CD14-positive monocyte (primary cell): ENCODE measurements around the gene SHC2. TPM values are rescaled to one million over a fixed set of nuclear protein-coding genes. Genes with fewer than 3 reads are reported as not detected.

ENCODE experiments used
- DNase-seq, 3 donors: peaks; one replicate each; pipeline ENCODE4 v3.0.0-alpha.2; 2011 to 2022
- H2AFZ ChIP-seq: 2 replicates; pipeline ENCODE4 v1.6.0; 2012; ENCODE audit warnings: mild to moderate bottlenecking, low read depth, low read length, inconsistent platforms; ENCODE audit not compliant: insufficient read depth, poor library complexity, severe bottlenecking
- H3K27ac ChIP-seq, 2 donors: 1 replicate in 1 of 2; 2 replicates in 1 of 2; pipeline ENCODE4 v1.5.1; 2012 to 2013; ENCODE audit warnings: low read length in 2 of 2, control low read depth in 1 of 2, inconsistent platforms in 1 of 2, low read depth in 1 of 2, mild to moderate bottlenecking in 1 of 2
- H3K27me3 ChIP-seq, 2 donors: one replicate each; pipeline versions ENCODE4 v1.6.0 to v1.6.1; 2011 to 2013; ENCODE audit warnings: low read length in 2 of 2; ENCODE audit not compliant: control insufficient read depth in 2 of 2, insufficient read depth in 2 of 2
- H3K36me3 ChIP-seq, 2 donors: replicated peaks in 1 of 2; 1 replicate in 1 of 2; 2 replicates in 1 of 2; pipeline versions ENCODE4 v1.5.1 to v1.6.1; 2012 to 2013; ENCODE audit warnings: low read length in 2 of 2, control low read depth in 1 of 2, inconsistent platforms in 1 of 2, mild to moderate bottlenecking in 1 of 2; ENCODE audit not compliant: insufficient read depth in 2 of 2, control insufficient read depth in 1 of 2
- H3K4me1 ChIP-seq, 2 donors: 1 replicate in 1 of 2; 2 replicates in 1 of 2; pipeline versions ENCODE4 v1.5.1 to v1.6.1; 2012 to 2013; ENCODE audit warnings: low read length in 2 of 2, control low read depth in 1 of 2, inconsistent platforms in 1 of 2, mild to moderate bottlenecking in 1 of 2, moderate library complexity in 1 of 2; ENCODE audit not compliant: insufficient read depth in 2 of 2, control insufficient read depth in 1 of 2
- H3K4me2 ChIP-seq: replicated peaks from 2 replicates; pipeline ENCODE3; 2012; ENCODE audit warnings: low read length, moderate library complexity, mild to moderate bottlenecking; ENCODE audit not compliant: poor library complexity, severe bottlenecking; ENCODE audit errors: extremely low read depth
- H3K4me3 ChIP-seq, 3 experiments: fragments of 200-600 bp in 1 of 3; sonication (generic) in 1 of 3; replicated peaks in 1 of 3; 1 replicate in 2 of 3; 2 replicates in 1 of 3; pipeline ENCODE4 v1.5.1; 2011 to 2013; ENCODE audit warnings: low read length in 3 of 3, mild to moderate bottlenecking in 3 of 3, control low read depth in 2 of 3, low read depth in 2 of 3, inconsistent platforms in 1 of 3, moderate library complexity in 1 of 3
- H3K79me2 ChIP-seq: 2 replicates; pipeline ENCODE4 v1.6.0; 2012; ENCODE audit warnings: mild to moderate bottlenecking, control low read depth, inconsistent platforms, low read length, moderate library complexity; ENCODE audit not compliant: insufficient read depth
- H3K9ac ChIP-seq: 2 replicates; pipeline ENCODE4 v1.6.0; 2017; ENCODE audit warnings: low read length, mild to moderate bottlenecking; ENCODE audit not compliant: insufficient read depth, poor library complexity, severe bottlenecking
- H3K9me3 ChIP-seq, 2 donors: replicated peaks in 1 of 2; 1 replicate in 1 of 2; 2 replicates in 1 of 2; pipeline versions ENCODE4 v1.5.1 to v1.6.1; 2012 to 2013; ENCODE audit warnings: low read length in 2 of 2, control low read depth in 1 of 2; ENCODE audit not compliant: control insufficient read depth in 1 of 2, insufficient read depth in 1 of 2
- H4K20me1 ChIP-seq: 2 replicates; pipeline ENCODE4 v1.6.0; 2012; ENCODE audit warnings: mild to moderate bottlenecking, low read length, control low read depth, moderate library complexity; ENCODE audit not compliant: insufficient read depth
- H3K27ac Mint-ChIP-seq, 7 donors: one replicate each; pipeline ENCODE4 v1.8.0; 2020; ENCODE audit warnings: mild to moderate bottlenecking in 7 of 7, mixed read lengths in 7 of 7, moderate library complexity in 6 of 7, inconsistent platforms in 2 of 7
- H3K27me3 Mint-ChIP-seq, 3 donors: one replicate each; pipeline ENCODE4 v1.8.0; 2021 to 2022; ENCODE audit warnings: low read depth in 3 of 3, mild to moderate bottlenecking in 3 of 3, mixed read lengths in 3 of 3, moderate library complexity in 3 of 3, inconsistent platforms in 1 of 3
- H3K36me3 Mint-ChIP-seq, 2 donors: one replicate each; pipeline ENCODE4 v1.8.0; 2020; ENCODE audit warnings: mixed read lengths in 2 of 2, inconsistent platforms in 1 of 2, mild to moderate bottlenecking in 1 of 2
- H3K4me1 Mint-ChIP-seq: one replicate; pipeline ENCODE4 v1.8.0; 2020; ENCODE audit warnings: mild to moderate bottlenecking, mixed read lengths
- H3K4me3 Mint-ChIP-seq, 2 donors: one replicate each; pipeline ENCODE4 v1.8.0; 2020; ENCODE audit warnings: mild to moderate bottlenecking in 2 of 2, mixed read lengths in 2 of 2, moderate library complexity in 1 of 2
- H3K9me3 Mint-ChIP-seq, 7 donors: one replicate each; pipeline ENCODE4 v1.8.0; 2020 to 2022; ENCODE audit warnings: mixed read lengths in 7 of 7, mild to moderate bottlenecking in 6 of 7, moderate library complexity in 6 of 7, inconsistent platforms in 2 of 7
- WGBS: methylation state at CpG from one replicate; pipeline ENCODE4 v1.1.5; 2013; ENCODE audit warnings: missing lambda C conversion rate; ENCODE audit not compliant: insufficient coverage; 5-methylcytosine and 5-hydroxymethylcytosine counted together
- intact Hi-C, 2 donors: fragments of 100-400 bp; cut with micrococcal nuclease; formaldehyde crosslinking; loops; one replicate each; pipeline versions ENCODE4 v1.15.0 to v1.15.1; 2023
- polyA plus RNA-seq, 3 donors: library from polyadenylated mRNA; depleted of rRNA in 1 of 3; unstranded in 2 of 3; stranded (reverse) in 1 of 3; fragments of 300-500 nt in 2 of 3; fragments of >200 nt in 1 of 3; fragmentation: Illumina TruSeq in 2 of 3; gene quantifications; 1 replicate in 2 of 3; 2 replicates in 1 of 3; pipeline ENCODE4 v1.2.3, GENCODE V29; 2012 to 2021
- TF ChIP-seq, protein P1 (sequence below): fragments of 200-600 bp; IDR thresholded peaks from one replicate; pipeline ENCODE4 v1.8.0; 2022; ENCODE audit warnings: antibody characterized with exemption, mild to moderate bottlenecking

The SHC2 gene
- polyA plus RNA-seq, 3 donors, result not detected

DNA sequence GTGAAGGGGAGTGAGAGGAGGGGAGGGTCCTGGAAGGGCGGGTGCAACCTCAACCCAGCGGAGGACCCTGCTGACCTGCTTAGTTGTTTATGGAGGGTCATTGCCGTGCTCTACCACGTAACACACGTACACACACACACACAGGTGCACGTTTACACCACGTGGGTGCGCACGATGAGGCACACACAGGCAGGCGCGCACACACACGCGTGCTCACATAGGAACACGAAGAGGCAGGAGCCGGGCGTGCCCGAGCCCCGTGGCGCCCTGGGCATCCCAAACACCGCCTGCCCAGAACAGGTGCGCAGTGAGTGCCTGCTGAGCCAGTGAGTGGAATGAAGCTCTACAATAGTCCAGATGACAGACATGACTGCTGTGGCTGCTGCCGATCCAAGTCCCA lies 24.2 kb upstream of the SHC2 start:
- Histone ChIP-seq H3K27me3 (peaks cover 0 to 9% of the 10 kb centered on the region in 2 donors), H3K4me1 (peaks cover 12 to 18% of the 10 kb centered on the region in 2 donors), H4K20me1 (no peaks in the 10 kb centered on the region), H3K36me3 (no peaks in the 10 kb centered on the region), H3K79me2 (no peaks in the 10 kb centered on the region), H3K9ac (no peak overlapping the region), H3K27ac (no peak overlapping the region), H3K4me3 (no peak overlapping the region), H3K9me3 (peaks cover 13 to 15% of the 10 kb centered on the region in 2 donors), H3K4me2 (no peak overlapping the region), H2AFZ (no peak overlapping the region)
- TF ChIP-seq, protein P1, sequence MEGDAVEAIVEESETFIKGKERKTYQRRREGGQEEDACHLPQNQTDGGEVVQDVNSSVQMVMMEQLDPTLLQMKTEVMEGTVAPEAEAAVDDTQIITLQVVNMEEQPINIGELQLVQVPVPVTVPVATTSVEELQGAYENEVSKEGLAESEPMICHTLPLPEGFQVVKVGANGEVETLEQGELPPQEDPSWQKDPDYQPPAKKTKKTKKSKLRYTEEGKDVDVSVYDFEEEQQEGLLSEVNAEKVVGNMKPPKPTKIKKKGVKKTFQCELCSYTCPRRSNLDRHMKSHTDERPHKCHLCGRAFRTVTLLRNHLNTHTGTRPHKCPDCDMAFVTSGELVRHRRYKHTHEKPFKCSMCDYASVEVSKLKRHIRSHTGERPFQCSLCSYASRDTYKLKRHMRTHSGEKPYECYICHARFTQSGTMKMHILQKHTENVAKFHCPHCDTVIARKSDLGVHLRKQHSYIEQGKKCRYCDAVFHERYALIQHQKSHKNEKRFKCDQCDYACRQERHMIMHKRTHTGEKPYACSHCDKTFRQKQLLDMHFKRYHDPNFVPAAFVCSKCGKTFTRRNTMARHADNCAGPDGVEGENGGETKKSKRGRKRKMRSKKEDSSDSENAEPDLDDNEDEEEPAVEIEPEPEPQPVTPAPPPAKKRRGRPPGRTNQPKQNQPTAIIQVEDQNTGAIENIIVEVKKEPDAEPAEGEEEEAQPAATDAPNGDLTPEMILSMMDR, result no peak
- no peak for DNase-seq
- no peaks in the 10 kb centered on the region for H3K36me3 Mint-ChIP-seq
- no peak overlapping the region for H3K27ac Mint-ChIP-seq
- H3K4me1 Mint-ChIP-seq, result peaks cover 13% of the 10 kb centered on the region
- H3K27me3 Mint-ChIP-seq, result peaks cover 22 to 41% (median 33%) of the 10 kb centered on the region in 3 donors
- H3K9me3 Mint-ChIP-seq, result peaks cover 14 to 28% (median 20%) of the 10 kb centered on the region in 7 donors
- intact Hi-C loops, result loop anchor here in 1 of 2 donors (10.0 kb wide), 1 partner anchor 140 kb away; the partner anchor contains the start of gene MIER2
- WGBS, result 89% methylated on average over 20 of the region's 22 CpGs
- peak overlapping the region in 1 of 2 donors; percentile 35 for H3K4me3 Mint-ChIP-seq

DNA sequence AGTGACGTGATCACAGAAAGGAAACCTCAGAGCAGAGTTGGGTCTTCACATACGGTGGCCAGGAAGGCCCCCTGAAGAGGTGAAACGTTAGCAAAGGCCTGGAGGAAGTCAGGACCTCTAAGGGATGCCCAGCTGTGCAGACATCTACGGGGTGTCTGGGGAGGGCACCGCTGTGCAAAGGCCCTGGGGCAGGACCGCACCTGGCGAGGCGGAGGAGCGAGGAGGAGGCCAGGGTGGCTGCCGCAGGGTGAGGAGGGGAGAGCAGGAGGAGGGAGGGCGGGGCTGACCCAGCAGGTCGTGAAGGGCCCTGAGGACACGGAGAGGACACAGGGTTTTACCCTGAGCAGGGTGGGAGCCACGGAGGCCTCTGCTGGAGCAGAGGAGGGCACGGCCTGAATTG lies 23.7 kb upstream of the SHC2 start:
- WGBS, result 69% methylated on average over 14 of the region's 15 CpGs
- Mint-ChIP-seq H3K36me3 (no peaks in the 10 kb centered on the region), H3K27ac (no peak overlapping the region), H3K4me1 (peaks cover 12% of the 10 kb centered on the region), H3K9me3 (peaks cover 17 to 34% (median 23%) of the 10 kb centered on the region in 7 donors), H3K4me3 (no peak overlapping the region), H3K27me3 (peaks cover 28 to 41% (median 38%) of the 10 kb centered on the region in 3 donors)
- no peaks in the 10 kb centered on the region for H3K79me2 ChIP-seq
- peaks cover 13 to 19% of the 10 kb centered on the region in 2 donors for H3K9me3 ChIP-seq
- H3K4me3 ChIP-seq, result no peak overlapping the region
- H3K36me3 ChIP-seq, result no peaks in the 10 kb centered on the region
- no peaks in the 10 kb centered on the region for H4K20me1 ChIP-seq
- intact Hi-C loops, result loop anchor here in 1 of 2 donors (10.0 kb wide), 1 partner anchor 140 kb away; the partner anchor contains the start of gene MIER2
- peaks cover 0 to 9% of the 10 kb centered on the region in 2 donors for H3K27me3 ChIP-seq
- no peak overlapping the region for H3K27ac ChIP-seq
- H3K4me2 ChIP-seq, result no peak overlapping the region
- peaks cover 6 to 12% of the 10 kb centered on the region in 2 donors for H3K4me1 ChIP-seq
- no peak for DNase-seq
- no peak overlapping the region for H2AFZ ChIP-seq
- TF ChIP-seq, protein P1, result no peak
- no peak overlapping the region for H3K9ac ChIP-seq
